Ecto neural progenitor cell (in vitro differentiated cells): ENCODE results near the gene DOK3.
"Not testable (repeated sequence)": the region's sequence is repeated elsewhere in the genome, so short reads cannot be mapped to it uniquely, and the experiment has no call there.

Experiments used
- DNase-seq: peaks from one replicate; pipeline ENCODE4 v3.0.0-alpha.2; 2018; ENCODE audit warnings: low spot score

DOK3 gene

GRCh38 chr5:177496727-177497291 is 12.8 kb downstream of the DOK3 start:
- DNase-seq: peak; percentile 91

- DNase-seq: peak; percentile 71
Observed at GRCh38 chr5:177496070-177496726, 13.4 kb downstream of the DOK3 start.

- DNase-seq: peak; percentile 93
Observed at GRCh38 chr5:177495243-177496060, 14.2 kb downstream of the DOK3 start.

GRCh38 chr5:177494346-177495195 is 15.1 kb downstream of the DOK3 start:
- DNase-seq: peak; percentile 78

- DNase-seq: no peak
Observed at GRCh38 chr5:177493795-177494345, 15.8 kb downstream of the DOK3 start.

- DNase-seq: no peak
Observed at GRCh38 chr5:177492841-177493240, 16.8 kb downstream of the DOK3 start.

DNA sequence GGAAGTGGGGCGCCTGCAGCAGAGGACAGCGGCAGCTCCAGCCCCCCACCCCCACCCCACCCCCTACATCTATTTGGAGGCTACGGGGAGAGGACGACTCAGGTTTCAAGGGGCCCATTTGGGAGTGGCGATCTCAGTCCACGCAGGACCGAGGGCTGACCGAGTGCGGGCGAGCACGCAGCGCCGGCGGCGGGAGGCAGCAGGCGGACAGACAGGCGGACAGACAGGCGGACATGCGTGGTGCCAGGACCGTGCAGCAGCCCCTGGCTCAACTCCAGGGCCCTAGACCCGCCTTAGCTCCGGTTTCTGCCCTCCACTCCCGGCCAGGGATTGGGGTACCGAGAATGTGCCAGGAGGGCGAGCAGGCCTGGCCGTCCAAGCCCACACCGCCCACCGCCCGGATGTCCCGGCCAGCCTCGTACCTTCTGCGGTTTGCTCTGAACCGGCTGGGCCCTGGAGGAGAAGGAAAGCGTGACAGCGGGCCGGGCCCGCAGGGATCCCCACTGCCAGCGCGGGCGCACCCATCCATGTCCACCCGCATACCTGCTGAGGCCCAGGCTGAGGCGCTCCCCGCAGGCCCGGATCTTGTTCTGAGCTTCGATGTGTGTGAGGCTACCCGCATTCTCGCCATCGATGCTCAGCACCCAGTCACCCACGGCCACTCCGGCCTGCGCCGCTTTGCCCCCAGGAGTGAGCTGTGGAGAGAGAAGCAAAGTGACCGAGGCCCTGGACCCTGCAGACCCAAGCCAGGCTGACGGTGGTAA is 17.5 kb downstream of the DOK3 start:
- no peak for DNase-seq

- DNase-seq: peak; percentile 93
Observed at GRCh38 chr5:177491429-177491945, 18.1 kb downstream of the DOK3 start.

DNA sequence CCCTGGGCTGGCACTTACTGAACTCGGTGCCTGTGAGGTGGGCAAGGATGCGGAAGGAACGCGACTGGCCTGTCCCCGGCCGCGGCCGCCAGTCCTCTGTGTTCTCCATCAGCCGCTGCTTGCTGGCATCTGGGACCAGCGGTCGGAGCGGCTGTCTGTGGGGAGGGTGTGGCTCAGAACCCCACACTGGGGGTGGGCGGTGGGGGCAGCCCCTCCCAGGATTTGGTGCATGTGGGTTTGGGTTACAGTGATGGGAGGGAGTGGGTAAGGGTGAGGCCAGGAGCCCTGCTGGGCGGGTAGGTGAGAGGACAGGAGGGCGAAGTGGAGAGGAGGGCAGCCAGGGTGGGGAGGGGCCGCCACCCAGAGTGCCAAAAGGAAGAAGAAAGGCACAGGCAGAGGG is 18.6 kb downstream of the DOK3 start:
- DNase-seq: no peak

DNA sequence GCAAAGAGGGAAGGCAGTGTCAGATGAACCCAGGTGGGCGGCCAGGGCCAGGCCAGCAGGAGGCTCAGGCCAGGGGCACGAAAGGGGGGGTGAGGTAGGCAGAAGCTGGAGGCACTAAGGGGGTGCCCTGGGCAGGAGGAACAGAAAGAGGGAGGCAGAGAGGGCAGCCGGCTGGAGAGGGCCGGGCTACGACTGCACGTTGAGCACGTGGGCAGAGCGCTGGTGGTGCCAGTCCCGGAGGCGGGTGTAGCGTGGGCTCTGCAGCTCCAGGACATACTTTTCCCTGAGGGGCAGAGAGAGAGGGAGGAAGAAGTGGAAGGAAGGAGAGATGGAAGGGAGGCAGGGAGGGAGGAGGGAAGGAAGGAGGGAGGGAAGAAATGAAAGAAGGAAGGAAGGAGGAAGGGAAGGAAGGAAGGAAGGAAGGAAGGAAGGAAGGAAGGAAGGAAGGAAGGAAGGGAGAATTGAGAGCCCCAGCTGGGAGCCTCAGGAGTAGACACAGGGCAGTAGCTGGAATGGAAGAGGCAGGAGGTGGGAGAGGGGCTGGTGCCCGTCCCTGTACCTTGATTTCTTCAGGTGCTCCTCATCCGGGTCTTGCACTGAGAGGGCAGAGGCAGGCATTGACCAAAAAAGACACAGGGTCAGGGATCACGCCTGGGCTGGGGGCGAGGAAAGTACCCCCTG is 19.2 kb downstream of the DOK3 start:
- DNase-seq: no peak

GRCh38 chr5:177489119-177489716 is 20.4 kb downstream of the DOK3 start:
- DNase-seq: no peak

DNA sequence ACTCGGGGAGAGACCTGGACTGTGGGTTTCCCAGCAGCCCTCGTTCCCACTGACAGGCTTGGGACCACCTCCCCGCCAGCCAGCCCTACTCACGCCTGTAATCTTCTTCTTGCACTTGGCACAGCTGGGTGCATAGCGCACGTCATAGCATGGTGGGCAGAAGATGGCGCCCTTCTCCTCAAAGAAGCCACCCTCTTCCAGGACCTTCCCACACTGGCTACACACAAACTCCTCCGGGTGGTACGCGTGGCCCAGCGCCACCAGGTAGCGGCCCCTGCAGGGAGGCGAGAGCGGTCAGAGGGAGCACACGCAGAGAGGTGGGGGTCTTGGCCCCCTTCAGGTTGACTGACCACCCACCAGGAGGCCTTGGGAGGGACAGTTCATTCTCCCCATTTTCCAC is 21.7 kb downstream of the DOK3 start:
- no peak for DNase-seq

GRCh38 chr5:177487144-177487543 is 22.5 kb downstream of the DOK3 start:
- DNase-seq: no peak

GRCh38 chr5:177486256-177486655 is 23.4 kb downstream of the DOK3 start:
- DNase-seq: no peak

DNA sequence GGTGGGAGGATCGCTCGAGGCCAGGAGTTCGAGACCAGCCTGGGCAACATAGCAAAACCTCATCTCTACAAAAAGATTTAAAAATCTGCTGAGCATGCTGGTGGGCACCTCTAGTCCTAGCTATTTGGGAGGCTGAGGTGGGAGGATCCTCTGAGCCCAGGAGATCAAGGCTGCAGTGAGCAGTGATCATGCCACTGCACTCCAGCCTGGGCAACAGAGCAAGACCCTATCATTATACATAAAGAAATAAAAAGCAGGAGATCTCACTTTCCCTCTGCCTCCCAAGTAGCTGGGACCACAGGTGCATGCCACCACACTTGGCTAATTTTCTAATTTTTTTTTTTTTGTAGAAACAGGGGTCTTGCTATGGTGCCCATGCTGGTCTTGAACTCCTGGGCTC is 23.9 kb downstream of the DOK3 start:
- not testable (repeated sequence) for DNase-seq

DNA sequence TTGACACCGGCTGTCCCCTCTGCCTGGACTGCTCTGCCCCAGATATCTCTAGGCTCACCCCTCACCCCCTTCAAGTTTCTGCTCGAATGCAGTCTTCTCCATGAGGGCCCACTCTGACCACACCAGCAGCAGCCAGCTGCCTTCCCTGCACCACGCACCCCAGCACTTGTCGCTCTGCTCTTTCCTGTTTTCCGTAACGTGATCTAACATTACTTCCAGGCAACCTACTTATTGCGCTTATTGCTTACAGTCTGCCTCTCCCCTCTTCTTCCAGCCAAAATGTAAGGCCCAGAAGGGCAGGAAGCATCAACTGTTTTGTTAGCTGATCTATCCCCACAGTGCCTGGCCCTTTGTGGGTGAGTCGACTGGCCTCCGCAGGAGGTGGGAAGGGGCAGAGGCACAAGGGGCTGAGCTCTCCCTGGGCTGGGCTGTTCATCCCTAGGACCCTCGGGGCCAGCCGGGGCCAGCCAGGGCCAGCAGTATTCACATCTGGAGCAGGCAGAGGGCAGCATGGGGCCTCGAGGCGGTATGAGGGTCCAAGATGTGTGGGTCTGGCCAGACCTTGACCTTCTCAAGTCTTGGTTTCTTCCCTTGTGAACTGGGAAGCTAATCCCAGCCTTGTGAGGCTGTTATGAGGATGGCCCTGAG is 24.6 kb downstream of the DOK3 start:
- no peak for DNase-seq

GRCh38 chr5:177483994-177484901 is 25.4 kb downstream of the DOK3 start:
- no peak for DNase-seq

DNA sequence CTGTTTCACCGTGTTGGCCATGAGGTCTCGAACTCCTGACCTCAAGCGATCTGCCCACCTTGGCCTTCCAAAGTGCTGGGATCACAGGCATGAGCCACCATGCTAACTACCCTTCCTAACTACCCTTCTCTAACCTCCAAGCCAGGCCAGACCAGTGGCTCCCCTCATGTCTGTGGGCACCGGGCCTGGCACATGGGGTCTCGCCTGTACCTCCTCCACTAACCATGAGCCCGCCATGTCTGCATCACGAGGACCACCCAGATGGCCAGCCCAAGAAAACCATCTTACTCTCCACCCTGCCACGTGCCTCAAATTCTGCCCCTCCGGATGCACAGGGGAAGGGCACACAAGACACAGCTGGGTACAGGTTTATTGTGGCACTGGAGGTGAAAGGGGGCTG is 26.6 kb downstream of the DOK3 start:
- no peak for DNase-seq
